Measurements from ENCODE around the gene GPRIN2.

DNA sequence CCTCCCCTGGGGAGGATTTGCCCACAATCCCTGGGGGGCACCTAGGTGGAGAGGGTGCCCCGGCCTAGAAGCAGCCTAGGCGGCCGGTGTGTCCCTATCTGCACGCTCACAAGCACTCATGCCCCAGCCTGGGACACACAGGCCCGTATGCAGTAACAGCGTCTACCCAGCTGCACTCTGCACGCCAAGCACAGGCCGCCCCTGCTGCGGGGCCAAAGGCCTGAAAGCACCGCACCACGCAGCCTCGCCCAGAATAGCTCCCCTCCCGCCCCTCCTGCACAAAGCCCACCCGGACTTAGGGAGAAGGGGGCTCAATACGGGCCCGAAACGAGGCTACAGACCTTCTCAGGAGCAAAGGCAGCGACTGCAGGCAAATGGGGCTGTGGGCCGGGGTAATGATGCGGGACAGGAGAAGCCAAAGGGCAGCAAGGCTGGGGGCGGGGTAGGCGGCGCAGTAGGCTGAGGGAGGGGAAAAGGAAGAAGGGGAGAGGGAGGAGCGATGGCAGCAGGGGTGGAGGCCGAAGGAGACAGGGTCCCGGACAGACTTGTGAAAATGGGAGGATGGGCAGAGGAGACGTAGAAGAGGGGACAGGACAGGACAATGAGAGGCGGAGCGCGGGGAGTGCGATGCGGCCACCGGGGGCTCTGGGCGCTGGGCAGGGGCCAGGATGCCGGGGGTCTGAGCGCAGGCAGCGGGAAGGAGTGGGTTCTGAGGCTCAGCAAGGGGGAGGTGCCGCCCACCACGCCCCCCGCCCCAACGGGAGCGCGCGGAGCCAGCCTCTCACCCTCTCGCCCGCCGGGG is 544 bp downstream of the GPRIN2 start:
- TF ChIP-seq, protein P1, sequence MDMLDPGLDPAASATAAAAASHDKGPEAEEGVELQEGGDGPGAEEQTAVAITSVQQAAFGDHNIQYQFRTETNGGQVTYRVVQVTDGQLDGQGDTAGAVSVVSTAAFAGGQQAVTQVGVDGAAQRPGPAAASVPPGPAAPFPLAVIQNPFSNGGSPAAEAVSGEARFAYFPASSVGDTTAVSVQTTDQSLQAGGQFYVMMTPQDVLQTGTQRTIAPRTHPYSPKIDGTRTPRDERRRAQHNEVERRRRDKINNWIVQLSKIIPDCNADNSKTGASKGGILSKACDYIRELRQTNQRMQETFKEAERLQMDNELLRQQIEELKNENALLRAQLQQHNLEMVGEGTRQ (IDR thresholded peaks at IDR 0.05; ENCODE audit: borderline replicate concordance, low read depth, low read length) = no peak
- TF ChIP-seq, protein P2, sequence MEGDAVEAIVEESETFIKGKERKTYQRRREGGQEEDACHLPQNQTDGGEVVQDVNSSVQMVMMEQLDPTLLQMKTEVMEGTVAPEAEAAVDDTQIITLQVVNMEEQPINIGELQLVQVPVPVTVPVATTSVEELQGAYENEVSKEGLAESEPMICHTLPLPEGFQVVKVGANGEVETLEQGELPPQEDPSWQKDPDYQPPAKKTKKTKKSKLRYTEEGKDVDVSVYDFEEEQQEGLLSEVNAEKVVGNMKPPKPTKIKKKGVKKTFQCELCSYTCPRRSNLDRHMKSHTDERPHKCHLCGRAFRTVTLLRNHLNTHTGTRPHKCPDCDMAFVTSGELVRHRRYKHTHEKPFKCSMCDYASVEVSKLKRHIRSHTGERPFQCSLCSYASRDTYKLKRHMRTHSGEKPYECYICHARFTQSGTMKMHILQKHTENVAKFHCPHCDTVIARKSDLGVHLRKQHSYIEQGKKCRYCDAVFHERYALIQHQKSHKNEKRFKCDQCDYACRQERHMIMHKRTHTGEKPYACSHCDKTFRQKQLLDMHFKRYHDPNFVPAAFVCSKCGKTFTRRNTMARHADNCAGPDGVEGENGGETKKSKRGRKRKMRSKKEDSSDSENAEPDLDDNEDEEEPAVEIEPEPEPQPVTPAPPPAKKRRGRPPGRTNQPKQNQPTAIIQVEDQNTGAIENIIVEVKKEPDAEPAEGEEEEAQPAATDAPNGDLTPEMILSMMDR (IDR thresholded peaks at IDR 0.05) = no peak
- TF ChIP-seq POLR2AphosphoS5 (IDR thresholded peaks at IDR 0.05; ENCODE audit: low read depth, low read length) = no peak
- TF ChIP-seq, protein P3, sequence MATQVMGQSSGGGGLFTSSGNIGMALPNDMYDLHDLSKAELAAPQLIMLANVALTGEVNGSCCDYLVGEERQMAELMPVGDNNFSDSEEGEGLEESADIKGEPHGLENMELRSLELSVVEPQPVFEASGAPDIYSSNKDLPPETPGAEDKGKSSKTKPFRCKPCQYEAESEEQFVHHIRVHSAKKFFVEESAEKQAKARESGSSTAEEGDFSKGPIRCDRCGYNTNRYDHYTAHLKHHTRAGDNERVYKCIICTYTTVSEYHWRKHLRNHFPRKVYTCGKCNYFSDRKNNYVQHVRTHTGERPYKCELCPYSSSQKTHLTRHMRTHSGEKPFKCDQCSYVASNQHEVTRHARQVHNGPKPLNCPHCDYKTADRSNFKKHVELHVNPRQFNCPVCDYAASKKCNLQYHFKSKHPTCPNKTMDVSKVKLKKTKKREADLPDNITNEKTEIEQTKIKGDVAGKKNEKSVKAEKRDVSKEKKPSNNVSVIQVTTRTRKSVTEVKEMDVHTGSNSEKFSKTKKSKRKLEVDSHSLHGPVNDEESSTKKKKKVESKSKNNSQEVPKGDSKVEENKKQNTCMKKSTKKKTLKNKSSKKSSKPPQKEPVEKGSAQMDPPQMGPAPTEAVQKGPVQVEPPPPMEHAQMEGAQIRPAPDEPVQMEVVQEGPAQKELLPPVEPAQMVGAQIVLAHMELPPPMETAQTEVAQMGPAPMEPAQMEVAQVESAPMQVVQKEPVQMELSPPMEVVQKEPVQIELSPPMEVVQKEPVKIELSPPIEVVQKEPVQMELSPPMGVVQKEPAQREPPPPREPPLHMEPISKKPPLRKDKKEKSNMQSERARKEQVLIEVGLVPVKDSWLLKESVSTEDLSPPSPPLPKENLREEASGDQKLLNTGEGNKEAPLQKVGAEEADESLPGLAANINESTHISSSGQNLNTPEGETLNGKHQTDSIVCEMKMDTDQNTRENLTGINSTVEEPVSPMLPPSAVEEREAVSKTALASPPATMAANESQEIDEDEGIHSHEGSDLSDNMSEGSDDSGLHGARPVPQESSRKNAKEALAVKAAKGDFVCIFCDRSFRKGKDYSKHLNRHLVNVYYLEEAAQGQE (IDR thresholded peaks at IDR 0.05; ENCODE audit: low read depth, low read length) = no peak
- TF ChIP-seq, protein P4, sequence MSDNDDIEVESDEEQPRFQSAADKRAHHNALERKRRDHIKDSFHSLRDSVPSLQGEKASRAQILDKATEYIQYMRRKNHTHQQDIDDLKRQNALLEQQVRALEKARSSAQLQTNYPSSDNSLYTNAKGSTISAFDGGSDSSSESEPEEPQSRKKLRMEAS (IDR thresholded peaks at IDR 0.05; ENCODE audit: low read depth) = no peak
- TF ChIP-seq SMC3 (IDR thresholded peaks at IDR 0.05; ENCODE audit: low read depth, low read length) = no peak
- no peak for TF ChIP-seq EZH2phosphoT487 (IDR thresholded peaks at IDR 0.05; ENCODE audit: borderline replicate concordance, low read depth)
- TF ChIP-seq ELF1 (IDR thresholded peaks at IDR 0.05) = no peak
- TF ChIP-seq NFIC (IDR thresholded peaks at IDR 0.05; ENCODE audit: borderline replicate concordance) = no peak
- TF ChIP-seq CHD2 (IDR thresholded peaks at IDR 0.05; ENCODE audit: low read length, partially characterized antibody) = no peak
- no peak for TF ChIP-seq EP300 (IDR thresholded peaks at IDR 0.05; ENCODE audit: borderline replicate concordance in 1 of 2, low read depth in 1 of 2, low read length in 1 of 2)
- no peak for TF ChIP-seq FOXM1 (IDR thresholded peaks at IDR 0.05; ENCODE audit: low read depth)

All from SK-N-SH (cell line).